ENCODE data around the gene TAS2R46.

Gene TAS2R46

GRCh38 chr12:11016937-11017336 lies 45.2 kb downstream of the TAS2R46 start:
- no peak for TF ChIP-seq CTCF (conservative IDR thresholded peaks at IDR 0.05; ENCODE audit: low read depth)
- no peak for DNase-seq (ENCODE audit: low spot score)
- CTCF ChIA-PET, result no interaction called here
- H3K27ac ChIP-seq, result no peak overlapping the region
- POLR2A ChIA-PET (ENCODE audit: low non-redundant PET), result no interaction called here

GRCh38 chr12:11015775-11016430 lies 46.2 kb downstream of the TAS2R46 start:
- no peak for DNase-seq (ENCODE audit: low spot score)
- TF ChIP-seq CTCF (conservative IDR thresholded peaks at IDR 0.05; ENCODE audit: low read depth), result no peak
- no peak overlapping the region for H3K27ac ChIP-seq
- POLR2A ChIA-PET (ENCODE audit: low non-redundant PET), result no interaction called here
- CTCF ChIA-PET, result interaction anchor here (0.6 kb wide), 1 partner anchor 130 kb away, joined by 3 read pairs; no protein-coding TSS in a partner anchor

- ChIA-PET CTCF (no interaction called here), POLR2A (ENCODE audit: low non-redundant PET) (no interaction called here)
- DNase-seq (ENCODE audit: low spot score), result no peak
- H3K27ac ChIP-seq, result no peak overlapping the region
- TF ChIP-seq CTCF (conservative IDR thresholded peaks at IDR 0.05; ENCODE audit: low read depth), result no peak
Observed at GRCh38 chr12:11014234-11014633, 47.9 kb downstream of the TAS2R46 start.
